Measurements from ENCODE around the gene MTMR2.
"Not testable (repeated sequence)": the region's sequence is repeated elsewhere in the genome, so short reads cannot be mapped to it uniquely, and the experiment has no call there.

Gene MTMR2

GRCh38 chr11:95884802-95885201, 39.1 kb downstream of the MTMR2 start:
- DNase-seq (ENCODE audit: low read depth in 2 of 2) = no peak

GRCh38 chr11:95884376-95884775, 39.5 kb downstream of the MTMR2 start:
- DNase-seq (ENCODE audit: low read depth in 2 of 2) = peak in 1 of 2 experiments; percentile 32

- DNase-seq (ENCODE audit: low read depth in 2 of 2) = no peak
Observed at GRCh38 chr11:95883381-95883780, 40.5 kb downstream of the MTMR2 start.

- peak; percentile 99 for DNase-seq (ENCODE audit: low read depth in 2 of 2)
Observed at GRCh38 chr11:95877291-95877690, 46.6 kb downstream of the MTMR2 start.

GRCh38 chr11:95870877-95871276, 53.0 kb downstream of the MTMR2 start:
- DNase-seq (ENCODE audit: low read depth in 2 of 2) = not testable (repeated sequence)

- no peak for DNase-seq (ENCODE audit: low read depth in 2 of 2)
Observed at GRCh38 chr11:95867105-95867504, 56.8 kb downstream of the MTMR2 start.

GRCh38 chr11:95863486-95864140, 60.3 kb downstream of the MTMR2 start:
- peak; percentile 72 to 73 for DNase-seq (ENCODE audit: low read depth in 2 of 2)

- not testable (repeated sequence) for DNase-seq (ENCODE audit: low read depth in 2 of 2)
Observed at GRCh38 chr11:95860024-95860423, 63.9 kb downstream of the MTMR2 start.

GRCh38 chr11:95854362-95854761, 69.5 kb downstream of the MTMR2 start:
- not testable (repeated sequence) for DNase-seq (ENCODE audit: low read depth in 2 of 2)

- DNase-seq (ENCODE audit: low read depth in 2 of 2) = no peak
Observed at GRCh38 chr11:95853862-95854261, 70.0 kb downstream of the MTMR2 start.

GRCh38 chr11:95853138-95853537, 70.8 kb downstream of the MTMR2 start:
- DNase-seq (ENCODE audit: low read depth in 2 of 2) = no peak

- DNase-seq (ENCODE audit: low read depth in 2 of 2) = no peak
Observed at GRCh38 chr11:95850137-95850536, 73.8 kb downstream of the MTMR2 start.

- DNase-seq (ENCODE audit: low read depth in 2 of 2) = peak; percentile 39 to 42
Observed at GRCh38 chr11:95849087-95849825, 74.7 kb downstream of the MTMR2 start.

- no peak for DNase-seq (ENCODE audit: low read depth in 2 of 2)
Observed at GRCh38 chr11:95845167-95845566, 78.7 kb downstream of the MTMR2 start.

- DNase-seq (ENCODE audit: low read depth in 2 of 2) = peak; percentile 85 to 86
Observed at GRCh38 chr11:95835768-95836488, 88.0 kb downstream of the MTMR2 start.

GRCh38 chr11:95835351-95835750, 88.6 kb downstream of the MTMR2 start:
- no peak for DNase-seq (ENCODE audit: low read depth in 2 of 2)

GRCh38 chr11:95833378-95833777, 90.5 kb downstream of the MTMR2 start:
- no peak for DNase-seq (ENCODE audit: low read depth in 2 of 2)

- no peak for DNase-seq (ENCODE audit: low read depth in 2 of 2)
Observed at GRCh38 chr11:95832763-95833162, 91.1 kb downstream of the MTMR2 start.

- DNase-seq (ENCODE audit: low read depth in 2 of 2) = peak; percentile 97
Observed at GRCh38 chr11:95831198-95831883, 92.6 kb downstream of the MTMR2 start.

- no peak for DNase-seq (ENCODE audit: low read depth in 2 of 2)
Observed at GRCh38 chr11:95829580-95830259, 94.2 kb downstream of the MTMR2 start.

GRCh38 chr11:95827696-95828095, 96.2 kb downstream of the MTMR2 start:
- no peak for DNase-seq (ENCODE audit: low read depth in 2 of 2)
